OCI-LY7 (cell line): ENCODE results near the gene MEGF6.

Experiments used
- EZH2phosphoT487 ChIP-seq: fragments of 200-600 bp; sonication (generic); IDR thresholded peaks from 2 replicates; pipeline ENCODE4 v1.6.1; 2018; ENCODE audit warnings: low read depth, borderline replicate concordance, mild to moderate bottlenecking, mixed run types, antibody characterized with exemption, low read length, moderate library complexity, mixed read lengths
- TF ChIP-seq, protein P1 (sequence below): fragments of 200-600 bp; sonication (generic); conservative IDR thresholded peaks from 2 replicates; pipeline ENCODE4 v1.5.1; 2014; ENCODE audit warnings: mild to moderate bottlenecking, antibody characterized with exemption, low read length, moderate library complexity, mixed read lengths

DNA sequence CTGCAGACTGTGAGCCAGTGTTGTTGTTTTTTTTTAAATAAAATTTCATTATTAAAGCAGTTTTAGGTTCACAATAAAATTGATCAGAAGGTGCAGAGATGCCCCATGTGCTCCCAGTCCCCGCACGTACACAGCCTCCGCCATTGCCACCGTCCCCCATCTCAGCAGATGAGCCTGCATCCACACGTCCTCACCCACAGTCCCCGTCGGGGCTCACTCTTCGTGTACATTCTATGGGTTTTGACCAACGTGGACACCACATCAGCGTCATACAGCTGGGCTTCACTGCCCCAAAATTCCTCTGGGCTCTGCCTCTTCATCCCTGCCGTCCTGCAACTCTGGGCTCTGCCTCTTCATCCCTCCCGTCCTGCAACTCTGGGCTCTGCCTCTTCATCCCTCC is 168.4 kb downstream of the MEGF6 start:
- TF ChIP-seq, protein P1, sequence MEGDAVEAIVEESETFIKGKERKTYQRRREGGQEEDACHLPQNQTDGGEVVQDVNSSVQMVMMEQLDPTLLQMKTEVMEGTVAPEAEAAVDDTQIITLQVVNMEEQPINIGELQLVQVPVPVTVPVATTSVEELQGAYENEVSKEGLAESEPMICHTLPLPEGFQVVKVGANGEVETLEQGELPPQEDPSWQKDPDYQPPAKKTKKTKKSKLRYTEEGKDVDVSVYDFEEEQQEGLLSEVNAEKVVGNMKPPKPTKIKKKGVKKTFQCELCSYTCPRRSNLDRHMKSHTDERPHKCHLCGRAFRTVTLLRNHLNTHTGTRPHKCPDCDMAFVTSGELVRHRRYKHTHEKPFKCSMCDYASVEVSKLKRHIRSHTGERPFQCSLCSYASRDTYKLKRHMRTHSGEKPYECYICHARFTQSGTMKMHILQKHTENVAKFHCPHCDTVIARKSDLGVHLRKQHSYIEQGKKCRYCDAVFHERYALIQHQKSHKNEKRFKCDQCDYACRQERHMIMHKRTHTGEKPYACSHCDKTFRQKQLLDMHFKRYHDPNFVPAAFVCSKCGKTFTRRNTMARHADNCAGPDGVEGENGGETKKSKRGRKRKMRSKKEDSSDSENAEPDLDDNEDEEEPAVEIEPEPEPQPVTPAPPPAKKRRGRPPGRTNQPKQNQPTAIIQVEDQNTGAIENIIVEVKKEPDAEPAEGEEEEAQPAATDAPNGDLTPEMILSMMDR = no peak
- no peak for TF ChIP-seq EZH2phosphoT487
